HepG2 (cell line): ENCODE measurements around the gene ALG8. TPM values are rescaled to one million over a fixed set of nuclear protein-coding genes. Genes with fewer than 3 reads are reported as not detected.
A peak's percentile ranks its signal among the peaks of the same experiment; 100 is the strongest.

Experiments
- CAMTA2 ChIP-seq: sonication (generic); formaldehyde crosslinking; IDR thresholded peaks from 2 replicates; pipeline ENCODE4 v1.4.0; 2020; ENCODE audit warnings: mild to moderate bottlenecking, missing genetic modification reagents, borderline replicate concordance
- CBX2 ChIP-seq, 2 experiments: fragments of 200-600 bp in 1 of 2; sonication (generic); formaldehyde crosslinking in 1 of 2; IDR thresholded peaks; 2 replicates each; pipeline versions ENCODE4 v1.7.0 to v1.8.1; 2018 to 2022; ENCODE audit warnings: low read depth in 2 of 2, low read length in 1 of 2, mild to moderate bottlenecking in 1 of 2, missing genetic modification reagents in 1 of 2
- E2F2 ChIP-seq: sonication (generic); formaldehyde crosslinking; IDR thresholded peaks from 2 replicates; pipeline ENCODE4 v1.4.0; 2020; ENCODE audit warnings: missing genetic modification reagents, borderline replicate concordance
- EED ChIP-seq: sonication (generic); formaldehyde crosslinking; IDR thresholded peaks from 2 replicates; pipeline ENCODE4 v1.5.0; 2020; ENCODE audit warnings: mild to moderate bottlenecking, missing genetic modification reagents
- GLI4 ChIP-seq: sonication (generic); formaldehyde crosslinking; IDR thresholded peaks from 2 replicates; pipeline ENCODE4 v1.5.1; 2020; ENCODE audit warnings: missing genetic modification reagents, mild to moderate bottlenecking, moderate library complexity, borderline replicate concordance
- HCFC1 ChIP-seq: fragments of 150-350 bp; IDR thresholded peaks from 2 replicates; pipeline ENCODE4 v1.6.1; 2014; ENCODE audit warnings: low read depth, low read length
- JARID2 ChIP-seq: sonication (generic); formaldehyde crosslinking; IDR thresholded peaks from 2 replicates; pipeline ENCODE4 v1.8.1; 2023; ENCODE audit warnings: missing genetic modification reagents, inconsistent platforms; ENCODE audit not compliant: insufficient replicate concordance
- KDM3A ChIP-seq: IDR thresholded peaks from 2 replicates; pipeline ENCODE4 v1.6.1; 2018; ENCODE audit warnings: low read depth, missing compliant biosample characterization
- MAF1 ChIP-seq: sonication (generic); formaldehyde crosslinking; IDR thresholded peaks from 2 replicates; pipeline ENCODE4 v1.5.0; 2020; ENCODE audit warnings: missing genetic modification reagents, borderline replicate concordance
- PPARG ChIP-seq: conservative IDR thresholded peaks from 2 replicates; pipeline ENCODE4 v1.6.1; 2016; ENCODE audit warnings: missing biosample characterization, missing genetic modification reagents
- PREB ChIP-seq: sonication (generic); formaldehyde crosslinking; IDR thresholded peaks from 2 replicates; pipeline ENCODE4 v1.4.0; 2020; ENCODE audit warnings: missing genetic modification reagents
- RAD51 ChIP-seq: fragments of 450-650 bp; IDR thresholded peaks from 2 replicates; pipeline ENCODE4 v1.6.1; 2016; ENCODE audit warnings: borderline replicate concordance
- SOX13 ChIP-seq, 3 experiments: fragments of 450-650 bp in 1 of 3; sonication (generic) in 1 of 3; formaldehyde crosslinking in 1 of 3; IDR thresholded peaks in 2 of 3; conservative IDR thresholded peaks in 1 of 3; 2 replicates each; pipeline versions ENCODE4 v1.5.0 to v1.6.1; 2016 to 2020; ENCODE audit warnings: antibody characterized with exemption in 1 of 3, mild to moderate bottlenecking in 1 of 3, missing compliant biosample characterization in 1 of 3, missing genetic modification reagents in 1 of 3, moderate library complexity in 1 of 3
- TFAP4 ChIP-seq: sonication (generic); IDR thresholded peaks from 2 replicates; pipeline ENCODE4 v1.6.1; 2016; ENCODE audit warnings: low read depth, borderline replicate concordance
- ZBTB1 ChIP-seq: sonication (generic); formaldehyde crosslinking; IDR thresholded peaks from 2 replicates; pipeline ENCODE4 v1.4.0; 2020; ENCODE audit warnings: missing genetic modification reagents, borderline replicate concordance
- ZBTB34 ChIP-seq: sonication (generic); formaldehyde crosslinking; IDR thresholded peaks from 2 replicates; pipeline ENCODE4 v1.8.0; 2022; ENCODE audit warnings: mild to moderate bottlenecking, missing genetic modification reagents
- ZBTB8A ChIP-seq: sonication (generic); formaldehyde crosslinking; IDR thresholded peaks from 2 replicates; pipeline ENCODE4 v1.4.0; 2020; ENCODE audit warnings: mild to moderate bottlenecking, low read depth, missing genetic modification reagents, borderline replicate concordance
- ZNF33B ChIP-seq: sonication (generic); formaldehyde crosslinking; IDR thresholded peaks from 2 replicates; pipeline ENCODE4 v1.5.1; 2020; ENCODE audit warnings: mild to moderate bottlenecking, missing genetic modification reagents
- ZNF709 ChIP-seq: sonication (generic); formaldehyde crosslinking; IDR thresholded peaks from 2 replicates; pipeline ENCODE4 v1.5.0; 2020; ENCODE audit warnings: mild to moderate bottlenecking, missing genetic modification reagents
- ZNF770 ChIP-seq: sonication (generic); formaldehyde crosslinking; IDR thresholded peaks from 2 replicates; pipeline ENCODE4 v1.5.0; 2020; ENCODE audit warnings: mild to moderate bottlenecking, missing genetic modification reagents
- polyA plus RNA-seq, 8 experiments: library from polyadenylated mRNA; depleted of rRNA in 3 of 8; stranded (reverse) in 7 of 8; unstranded in 1 of 8; fragments of >200 nt; fragmentation: Illumina TruSeq in 4 of 8; extraction: Trizol in 4 of 8; gene quantifications; 2 replicates each; pipeline versions ENCODE4 v1.2.1 to v1.2.3, GENCODE V29; 2011 to 2016; ENCODE audit warnings: low read depth in 4 of 8, missing spikeins in 1 of 8, mixed read lengths in 1 of 8; ENCODE audit not compliant: insufficient read depth in 1 of 8
- total RNA-seq, 5 experiments: library from RNA; depleted of rRNA; stranded (reverse); fragments of >200 nt; fragmentation: Illumina TruSeq; extraction: Trizol; gene quantifications; 2 replicates each; pipeline ENCODE4 v1.2.3, GENCODE V29; 2016; ENCODE audit warnings: low read depth in 1 of 5

Gene ALG8
- total and polyA plus RNA-seq, 2 of the 13 experiments (the other 11 are each of a cell fraction or from before 2014, with no cell fraction given): 75.8 to 88.0 TPM

- TF ChIP-seq TFAP4 (no peak), ZBTB8A (no peak), ZNF33B (CRISPR knock-in tag) (no peak), SOX13 (IDR thresholded peaks at IDR 0.05) (no peak), SOX13 (CRISPR knock-in tag; conservative IDR thresholded peaks at IDR 0.05 in 1 of 2, IDR thresholded peaks at IDR 0.05 in 1 of 2) (peak in 1 of 2 experiments; percentile 30; a peak in 1 of 4 replicates), ZNF709 (no peak), CBX2 (IDR thresholded peaks at IDR 0.05; ENCODE audit: low read depth, low read length) (no peak), CBX2 (CRISPR knock-in tag; IDR thresholded peaks at IDR 0.05; ENCODE audit: low read depth) (no peak), JARID2 (no peak), ZBTB34 (CRISPR knock-in tag) (peak; percentile 22; the same call in 1 of the 2 replicates), MAF1 (CRISPR knock-in tag) (no peak), PPARG (CRISPR knock-in tag) (no peak), ZNF770 (CRISPR knock-in tag) (no peak; the same call in 1 of the 2 replicates), ZBTB1 (no peak), HCFC1 (no peak), PREB (no peak), E2F2 (CRISPR knock-in tag) (no peak), CAMTA2 (no peak), RAD51 (no peak), KDM3A (CRISPR knock-in tag) (no peak), EED (CRISPR knock-in tag) (no peak), GLI4 (CRISPR knock-in tag) (no peak)
Observed at GRCh38 chr11:78061088-78061920, 78.1 kb downstream of the ALG8 start (continued).
